ENCODE measurements around the gene VPS37C.

Gene VPS37C

DNA sequence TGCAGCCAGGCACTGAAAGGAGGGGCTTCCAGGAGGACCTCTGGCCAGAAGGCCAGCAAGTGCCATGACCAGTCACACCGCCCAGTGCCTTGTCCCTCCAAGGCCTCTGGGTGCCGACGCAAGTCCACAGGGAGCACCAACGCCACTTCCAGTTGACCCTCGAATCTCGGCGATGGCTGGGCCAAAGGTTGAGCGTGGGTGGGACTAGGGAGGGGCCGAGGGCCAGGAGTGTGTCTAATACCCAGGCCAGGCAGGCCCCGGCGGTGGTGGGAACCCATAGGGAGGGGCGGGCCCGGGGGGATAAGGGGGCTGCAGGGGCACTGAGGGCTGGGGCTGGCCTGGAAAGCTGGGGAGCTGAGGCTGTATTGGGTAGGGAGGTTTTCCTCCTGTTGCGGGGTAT is 29.6 kb downstream of the VPS37C start:
- no peak for DNase-seq

DNA sequence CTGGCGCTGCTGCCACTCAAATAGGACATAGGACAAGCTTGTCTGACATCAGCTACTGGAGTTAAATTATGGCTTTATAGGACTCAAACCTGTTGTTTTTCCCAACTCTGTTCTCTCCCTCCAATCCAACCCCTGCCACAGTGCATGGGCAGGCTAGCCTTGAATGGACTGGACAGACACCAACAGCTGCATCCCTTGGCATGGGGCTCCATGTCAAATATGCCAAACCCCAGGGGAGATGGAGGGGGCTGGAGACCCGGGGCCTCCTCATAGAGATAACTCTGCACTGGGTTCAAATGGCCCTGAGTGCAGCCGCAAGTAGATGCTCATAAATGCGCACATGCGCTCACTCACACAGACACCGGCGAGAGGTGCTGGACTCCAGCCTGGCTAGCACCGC is 30.0 kb downstream of the VPS37C start:
- DNase-seq = no peak

DNA sequence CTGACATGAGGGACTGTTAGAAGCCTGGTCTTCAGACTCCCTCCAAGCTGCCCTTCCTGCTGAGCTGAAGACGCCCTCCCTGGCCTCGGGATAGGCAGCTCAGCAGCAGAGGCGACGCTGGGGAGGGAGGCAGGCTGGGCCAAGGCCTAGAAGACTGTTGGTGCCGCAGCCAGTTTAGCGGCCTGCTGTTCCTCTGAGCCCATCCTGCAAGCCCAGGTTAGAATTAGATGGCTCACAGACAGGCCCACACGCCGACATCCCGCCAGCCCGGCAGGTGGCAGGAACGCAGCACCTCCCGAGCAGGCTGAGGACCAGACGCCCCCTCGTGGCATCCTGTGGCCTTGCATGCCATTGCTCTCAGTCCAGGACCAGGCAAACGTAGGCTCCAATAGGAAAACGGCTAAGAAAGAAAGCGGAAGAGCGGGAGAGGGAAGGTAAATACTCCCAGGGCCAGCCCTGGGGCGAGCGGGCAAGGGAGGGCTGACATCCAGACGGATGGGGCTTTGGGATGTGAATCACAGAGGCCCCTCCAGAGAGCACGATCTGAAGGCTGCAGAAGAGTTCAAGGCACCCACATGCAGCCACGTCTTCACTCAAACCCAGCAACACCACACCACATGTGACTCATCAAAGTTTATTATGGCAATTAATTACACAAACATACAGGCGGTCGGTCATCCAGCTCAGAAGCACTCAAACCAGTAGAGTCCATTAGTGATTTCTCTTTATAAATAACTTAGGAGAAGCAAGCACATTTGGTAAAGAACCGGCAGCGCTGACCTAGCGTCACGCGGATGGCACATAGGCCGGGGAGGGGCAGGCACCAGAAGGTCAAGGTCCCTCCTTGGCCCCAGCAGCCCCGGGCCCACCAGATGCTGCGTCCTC is 31.3 kb downstream of the VPS37C start:
- DNase-seq = peak; percentile 92

DNA sequence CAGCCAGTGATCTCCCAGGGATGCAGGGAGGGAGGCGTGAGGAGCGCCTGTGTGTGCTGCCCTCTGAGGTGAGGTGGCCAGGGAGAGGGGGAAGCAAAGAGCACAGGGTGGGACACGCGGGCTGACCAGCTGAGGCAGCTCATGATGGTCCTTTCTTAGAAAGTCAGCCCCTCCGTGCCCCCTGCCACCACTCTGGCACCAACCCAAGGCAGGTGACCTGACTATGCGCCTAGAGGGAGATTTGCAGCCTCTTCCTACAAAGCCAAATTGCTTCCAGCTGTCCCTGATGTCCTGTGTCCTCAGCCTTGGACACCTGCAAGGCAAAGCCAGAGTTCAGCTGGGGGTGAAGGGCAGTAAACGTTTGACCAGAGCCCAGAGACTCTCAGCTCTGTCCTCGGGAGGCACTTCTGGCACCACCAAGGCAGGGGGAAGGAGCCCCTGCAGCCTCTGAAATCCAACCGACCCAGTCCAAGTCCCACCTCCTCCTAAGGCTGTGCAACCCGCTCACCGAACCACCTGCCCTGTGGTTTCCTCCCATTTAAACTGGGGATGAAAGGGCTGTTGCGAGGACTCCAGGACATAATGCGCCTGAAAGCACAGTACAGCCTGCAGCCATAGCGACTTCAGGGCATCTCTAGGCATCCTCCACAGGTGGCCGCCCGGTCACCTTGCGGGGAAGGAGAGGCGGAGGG is 32.1 kb downstream of the VPS37C start:
- no peak for DNase-seq

DNA sequence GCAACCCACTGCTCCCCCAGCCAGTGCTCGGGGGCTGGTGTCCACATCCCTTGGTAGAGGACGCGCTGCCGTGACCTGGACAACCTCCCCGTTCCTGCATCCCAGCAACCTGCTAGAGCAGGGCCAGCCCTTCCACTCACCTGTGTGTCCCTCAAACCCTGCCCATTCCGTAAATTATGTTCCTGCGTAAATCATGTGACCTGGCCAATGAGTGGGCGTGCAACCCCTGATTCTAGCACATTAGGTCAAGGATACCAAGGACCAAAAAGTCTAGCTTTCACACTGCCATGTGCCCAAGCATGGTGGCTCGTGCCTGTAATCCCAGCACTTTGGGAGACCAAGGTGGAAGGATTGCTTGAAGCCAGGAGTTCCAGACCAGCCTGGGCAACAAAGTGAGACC is 33.2 kb downstream of the VPS37C start:
- no peak for DNase-seq

DNA sequence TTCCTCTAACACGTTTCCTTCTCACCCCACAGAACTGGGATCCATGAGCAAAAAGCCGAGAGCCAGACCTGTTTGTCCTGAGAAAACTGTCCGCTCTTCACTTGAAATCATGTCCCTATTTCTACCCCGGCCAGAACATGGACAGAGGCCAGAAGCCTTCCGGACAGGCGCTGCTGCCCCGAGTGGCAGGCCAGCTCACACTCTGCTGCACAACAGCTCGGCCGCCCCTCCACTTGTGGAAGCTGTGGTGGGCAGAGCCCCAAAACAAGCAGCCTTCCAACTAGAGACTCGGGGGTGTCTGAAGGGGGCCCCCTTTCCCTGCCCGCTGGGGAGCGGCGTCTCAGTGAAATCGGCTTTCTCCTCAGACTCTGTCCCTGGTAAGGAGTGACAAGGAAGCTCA is 35.0 kb downstream of the VPS37C start:
- DNase-seq = peak; percentile 59

DNA sequence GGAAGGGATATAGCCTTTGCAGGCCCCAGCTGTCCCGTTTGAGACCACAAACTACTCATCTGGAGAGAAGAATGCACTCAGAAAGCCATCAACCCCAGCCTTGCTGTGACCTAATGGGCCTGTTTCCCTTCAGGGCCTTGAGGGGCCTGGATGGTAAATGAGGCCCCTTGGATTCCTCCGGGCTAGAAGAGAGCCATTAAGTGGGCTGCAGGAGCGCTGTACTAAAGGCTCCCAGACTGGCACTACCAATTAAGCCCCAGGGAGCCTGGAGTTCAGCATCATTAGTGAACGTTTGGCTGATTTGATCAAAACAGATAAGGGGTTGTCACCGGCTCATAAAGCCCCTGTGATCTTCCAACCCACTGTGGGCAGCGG is 35.9 kb downstream of the VPS37C start:
- DNase-seq = no peak

DNA sequence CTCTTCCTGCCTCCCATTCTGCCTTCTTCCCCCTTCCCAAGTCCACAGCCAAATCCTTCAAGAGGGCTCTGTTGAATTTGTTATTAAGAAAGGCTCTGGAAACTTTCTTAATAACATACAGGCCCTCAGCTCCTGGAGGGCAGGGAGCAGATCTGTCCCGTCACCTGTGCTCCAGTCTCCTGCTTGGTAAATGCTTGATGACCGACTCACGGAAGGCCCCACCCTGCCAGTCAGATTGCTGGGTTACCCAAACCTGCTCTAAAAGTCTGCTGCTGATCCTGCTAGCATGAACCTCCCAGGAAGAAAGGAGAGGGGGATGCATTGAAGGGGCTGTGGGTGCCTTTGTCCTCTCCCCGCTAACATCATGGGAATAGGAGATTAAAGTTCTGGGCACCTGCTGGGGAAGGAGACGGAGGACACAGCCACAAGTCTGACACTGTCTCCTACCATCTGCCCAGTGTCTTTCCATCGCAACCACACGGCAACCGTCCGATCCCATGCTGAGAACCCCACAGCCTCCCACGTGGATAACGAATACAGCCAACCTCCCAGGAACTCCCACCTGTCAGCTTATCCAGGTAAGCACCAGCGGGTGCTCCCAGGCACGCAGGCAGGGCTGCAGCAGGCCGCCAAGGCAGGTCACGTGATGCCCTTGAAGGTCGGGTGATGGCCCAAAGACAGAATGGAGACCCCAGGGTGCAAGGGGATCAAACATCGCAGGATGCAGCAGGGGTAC is 36.5 kb downstream of the VPS37C start:
- no peak for DNase-seq

DNA sequence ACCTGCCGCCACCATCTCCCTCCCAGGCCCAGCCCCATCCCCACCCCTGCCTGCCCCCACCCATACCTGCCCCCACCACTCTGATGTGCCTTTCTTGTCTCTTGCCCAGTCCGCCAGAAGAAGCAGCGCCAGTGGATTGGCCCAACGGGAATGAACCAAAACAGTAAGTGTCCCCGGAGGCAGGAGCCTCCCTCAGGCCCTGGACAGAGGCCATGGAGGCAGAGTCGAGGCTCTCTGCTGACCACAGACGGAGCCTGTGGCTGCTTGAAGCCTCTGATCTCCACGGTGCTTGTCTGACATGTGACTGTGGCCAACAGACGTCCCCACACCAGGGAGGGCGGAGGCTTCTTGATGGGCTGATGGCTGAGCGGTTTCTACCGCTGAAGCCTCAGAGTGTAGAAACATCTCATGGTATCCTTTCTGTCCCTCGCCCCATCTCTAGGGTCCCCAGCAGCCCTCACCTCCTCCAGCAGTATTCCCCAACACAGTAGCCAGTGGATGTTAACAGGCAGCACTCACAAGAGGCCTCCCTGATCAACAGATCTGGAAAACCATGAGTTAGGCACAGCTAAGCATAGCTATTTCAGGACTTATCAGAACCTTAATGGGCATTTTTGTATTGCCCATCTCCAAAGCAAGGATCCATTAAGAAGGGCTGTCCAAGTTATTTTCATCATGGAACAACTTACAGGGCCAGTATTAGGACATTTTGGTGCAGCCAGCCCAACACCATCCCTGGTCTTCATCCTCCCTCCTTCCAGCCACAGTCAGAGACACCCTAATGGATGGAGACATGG is 37.3 kb downstream of the VPS37C start:
- no peak for DNase-seq

DNA sequence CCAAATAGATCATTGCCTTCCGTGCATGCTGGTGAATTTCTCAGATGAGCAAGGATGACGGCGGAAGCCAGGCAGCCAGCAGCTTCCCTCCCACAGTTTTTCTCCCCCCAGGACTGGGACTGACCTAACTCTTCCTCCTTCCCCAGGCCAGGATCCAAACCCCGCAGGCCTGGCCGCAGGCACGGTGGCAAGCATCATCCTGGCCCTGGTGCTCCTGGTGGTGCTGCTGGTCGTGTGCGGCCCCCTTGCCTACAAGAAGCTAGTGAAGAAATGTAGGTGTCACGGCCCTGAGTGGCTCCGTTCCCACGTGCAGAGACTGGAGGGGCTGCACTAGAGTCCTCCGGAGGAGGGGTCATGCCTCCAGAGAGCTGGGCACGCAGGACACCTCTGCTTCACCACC is 38.5 kb downstream of the VPS37C start:
- DNase-seq = no peak

DNA sequence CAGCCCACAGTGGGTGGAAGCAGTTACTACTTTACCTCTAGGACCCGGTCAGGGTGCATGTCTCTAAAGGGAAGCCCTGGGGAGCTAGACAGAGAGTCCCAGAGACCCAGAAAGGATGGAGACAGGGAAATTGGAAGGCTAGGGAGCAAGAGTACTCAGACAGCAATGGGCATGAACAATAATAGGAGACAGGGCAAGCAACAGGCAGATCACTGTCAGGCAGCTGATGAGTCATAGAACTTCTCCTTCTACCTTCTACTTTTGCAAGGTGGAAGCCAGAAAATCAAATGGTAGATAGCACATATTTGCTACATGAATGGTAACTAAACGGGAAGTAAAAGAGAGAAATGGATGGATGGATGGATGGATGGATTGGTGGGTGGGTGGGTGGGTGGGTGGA is 39.3 kb downstream of the VPS37C start:
- no peak for DNase-seq

DNA sequence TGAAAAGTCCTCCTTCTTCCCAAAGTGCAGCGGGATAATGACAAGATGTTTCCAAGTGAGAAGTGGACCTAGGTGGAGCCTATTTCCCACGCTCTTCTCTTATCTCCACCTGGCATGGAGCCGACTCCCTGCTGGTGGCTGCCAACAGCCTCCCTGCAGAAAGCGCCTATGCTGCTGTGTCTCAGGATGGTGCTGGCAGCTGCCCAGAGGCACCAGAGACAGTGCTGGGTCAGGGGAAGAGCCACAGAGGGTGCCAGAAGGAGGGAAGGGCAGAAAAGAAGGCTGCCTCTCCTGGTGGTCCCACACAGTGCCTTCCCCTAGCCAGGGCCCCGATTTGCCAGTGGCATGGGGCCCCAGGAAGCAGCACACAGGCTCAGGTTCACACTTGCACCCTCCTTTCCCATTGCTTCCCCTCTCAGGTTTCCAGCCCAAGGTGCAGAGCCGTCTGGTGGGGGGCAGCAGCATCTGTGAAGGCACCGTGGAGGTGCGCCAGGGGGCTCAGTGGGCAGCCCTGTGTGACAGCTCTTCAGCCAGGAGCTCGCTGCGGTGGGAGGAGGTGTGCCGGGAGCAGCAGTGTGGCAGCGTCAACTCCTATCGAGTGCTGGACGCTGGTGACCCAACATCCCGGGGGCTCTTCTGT is 39.9 kb downstream of the VPS37C start:
- DNase-seq = no peak

DNA sequence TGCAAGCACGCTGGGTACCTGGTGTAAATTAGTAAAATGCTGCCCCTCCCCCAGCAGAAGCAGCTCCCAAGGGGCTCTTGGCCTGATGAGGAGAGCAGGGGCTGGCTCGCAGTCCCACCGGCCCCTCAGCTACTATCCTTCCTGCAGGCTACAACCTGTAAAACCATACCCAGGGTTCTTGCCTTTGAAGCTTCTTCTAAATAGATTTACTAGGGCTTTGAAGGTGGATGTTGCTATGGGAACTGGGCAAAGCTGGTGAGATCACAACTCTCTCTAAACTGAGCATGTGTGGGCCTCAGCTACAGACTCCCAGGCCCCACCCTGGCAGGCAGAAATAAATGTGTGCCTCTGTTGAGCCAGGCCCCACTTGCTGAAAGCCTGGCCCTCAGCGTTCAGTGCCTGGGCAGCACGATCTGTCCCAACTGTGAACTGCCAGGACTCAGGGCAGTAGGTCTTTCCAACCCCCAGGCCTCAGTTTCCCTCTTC is 40.5 kb downstream of the VPS37C start:
- DNase-seq = no peak

DNA sequence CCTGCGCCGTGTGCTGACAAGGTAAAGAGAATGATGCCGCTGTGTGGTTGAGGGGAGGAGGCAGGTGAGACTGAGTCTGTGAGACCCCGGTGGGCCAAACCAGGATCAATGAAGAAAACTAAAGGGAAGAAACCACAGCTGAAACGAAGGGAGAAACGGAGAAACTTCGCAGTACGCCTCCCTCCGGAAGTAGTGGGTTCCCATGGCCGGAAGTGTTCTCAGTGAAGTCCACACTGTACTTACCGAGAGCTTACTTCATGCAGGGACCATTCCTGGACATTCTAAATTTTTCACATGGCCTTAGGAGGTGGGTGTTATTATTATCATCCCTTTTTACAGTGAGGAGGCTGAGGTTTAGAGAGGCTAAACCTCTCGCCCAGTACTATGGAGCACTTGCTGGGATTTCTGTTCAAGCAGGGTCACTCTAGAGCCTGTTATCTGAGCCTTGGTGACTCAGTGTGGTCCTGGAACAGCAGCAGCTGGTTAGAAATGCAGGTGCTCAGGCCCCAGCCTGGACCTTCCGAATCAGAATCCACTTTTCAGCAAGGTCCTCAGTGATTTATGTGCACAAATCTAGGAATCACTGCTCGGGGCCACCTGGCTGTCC is 41.0 kb downstream of the VPS37C start:
- no peak for DNase-seq

DNA sequence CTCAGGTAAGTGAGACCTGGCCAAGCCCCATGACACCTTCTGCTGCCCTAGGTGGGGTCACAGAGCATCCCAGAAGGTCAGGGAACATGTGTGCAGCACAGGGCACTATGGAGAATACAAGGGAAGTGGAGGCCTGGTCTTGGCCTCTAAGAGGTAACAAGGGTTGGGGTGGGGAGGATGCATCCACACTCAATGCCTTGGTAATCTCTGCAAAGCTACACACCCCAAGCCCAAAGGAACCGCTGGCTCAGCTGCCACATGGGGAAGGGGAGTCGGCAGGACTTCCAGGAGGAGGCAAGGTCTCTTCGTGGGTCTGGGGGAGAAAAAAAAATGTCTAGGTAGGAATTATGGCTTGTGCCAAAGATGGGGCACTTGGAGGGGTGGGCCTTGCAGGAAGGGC is 41.7 kb downstream of the VPS37C start:
- no peak for DNase-seq

DNA sequence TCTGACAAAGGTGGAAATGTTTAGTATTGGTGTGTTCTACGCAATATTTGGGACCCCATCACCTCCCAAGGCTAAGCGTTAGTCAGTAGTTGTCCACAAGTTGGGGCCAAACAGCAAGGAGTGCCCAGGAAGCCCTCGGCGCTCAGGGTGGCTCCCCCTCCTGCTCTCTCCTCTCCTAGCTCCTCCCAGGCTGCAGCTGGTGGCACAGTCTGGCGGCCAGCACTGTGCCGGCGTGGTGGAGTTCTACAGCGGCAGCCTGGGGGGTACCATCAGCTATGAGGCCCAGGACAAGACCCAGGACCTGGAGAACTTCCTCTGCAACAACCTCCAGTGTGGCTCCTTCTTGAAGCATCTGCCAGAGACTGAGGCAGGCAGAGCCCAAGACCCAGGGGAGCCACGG is 42.2 kb downstream of the VPS37C start:
- DNase-seq = no peak

DNA sequence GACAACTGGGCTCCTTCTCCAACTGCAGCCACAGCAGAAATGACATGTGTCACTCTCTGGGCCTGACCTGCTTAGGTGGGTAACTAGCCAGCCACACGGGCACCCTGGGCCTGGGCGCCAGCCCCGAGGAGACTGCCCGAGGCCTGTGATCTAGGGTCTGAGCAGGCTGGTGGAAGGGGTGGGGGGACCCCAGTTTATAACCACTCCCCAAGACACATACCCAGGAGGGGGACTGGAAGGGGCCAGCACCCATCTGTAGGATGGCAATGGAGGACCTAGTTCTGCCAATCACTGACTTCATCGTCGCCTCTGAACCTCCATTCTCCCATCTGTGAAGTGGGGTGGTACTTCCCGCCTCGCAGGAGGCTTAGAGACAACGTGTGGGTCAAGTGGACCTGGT is 42.8 kb downstream of the VPS37C start:
- no peak for DNase-seq

DNA sequence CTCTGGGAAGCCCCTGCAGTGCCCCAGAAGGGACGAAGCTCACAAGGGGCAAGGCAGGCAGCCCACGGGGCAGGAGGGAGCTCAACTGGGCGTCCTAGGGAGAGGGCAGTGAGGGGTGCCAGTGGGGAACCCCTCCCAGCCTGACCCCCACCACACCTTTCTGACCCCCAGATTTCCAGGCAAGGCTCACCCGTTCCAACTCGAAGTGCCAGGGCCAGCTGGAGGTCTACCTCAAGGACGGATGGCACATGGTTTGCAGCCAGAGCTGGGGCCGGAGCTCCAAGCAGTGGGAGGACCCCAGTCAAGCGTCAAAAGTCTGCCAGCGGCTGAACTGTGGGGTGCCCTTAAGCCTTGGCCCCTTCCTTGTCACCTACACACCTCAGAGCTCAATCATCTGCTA is 43.2 kb downstream of the VPS37C start:
- DNase-seq = no peak

DNA sequence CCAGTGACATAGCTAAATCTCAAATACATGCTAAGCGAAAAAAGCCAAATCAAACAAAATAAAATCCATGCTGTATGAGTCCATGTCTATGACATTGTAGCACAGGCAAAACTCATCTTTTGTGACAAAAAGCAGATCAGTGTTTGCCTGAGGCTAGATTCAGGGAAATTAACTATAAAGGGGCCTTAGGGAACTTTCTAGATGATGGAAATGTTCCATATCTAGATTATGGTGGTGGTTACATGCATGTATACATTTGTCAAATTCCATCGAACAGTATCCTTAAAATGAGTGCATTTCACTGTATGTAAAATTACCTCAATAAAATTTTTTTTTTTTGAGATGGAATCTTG is 44.1 kb downstream of the VPS37C start:
- DNase-seq = no peak

DNA sequence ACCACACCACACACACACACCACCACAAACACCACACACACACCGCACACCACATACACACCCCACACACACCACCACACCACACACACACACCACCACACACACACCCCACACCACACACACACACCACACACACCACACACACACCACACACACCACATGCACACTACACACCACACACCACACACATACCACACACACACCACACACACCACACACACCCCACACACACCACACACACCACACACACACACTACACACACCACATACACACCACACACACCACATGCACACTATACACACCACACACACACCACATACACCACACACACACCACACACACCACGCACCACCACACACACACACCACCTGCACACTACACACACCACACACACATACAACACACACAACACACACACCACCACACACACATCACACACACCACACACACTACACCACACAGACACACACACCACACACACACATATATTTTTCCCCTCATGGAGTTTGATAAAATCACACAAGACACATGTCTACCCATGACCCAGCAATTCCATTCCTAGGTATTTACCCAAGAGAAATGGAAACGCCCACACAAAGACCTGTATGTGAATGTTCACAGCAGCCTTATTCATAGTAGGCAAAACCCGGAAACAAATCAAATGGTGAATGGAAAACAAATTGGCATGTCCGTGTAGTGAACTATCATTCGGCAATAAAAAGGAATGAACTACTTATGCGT is 44.6 kb downstream of the VPS37C start:
- DNase-seq = no peak

Measured in right forelimb (tissue), 1 donor.